BLaER1 treated with 17β-estradiol and CSF1 and Interleukin-3, amounts not matched to agents 10 nM and 100 nM (cell line): ENCODE results near the gene ATP2C2.
"Not testable (repeated sequence)": the region's sequence is repeated elsewhere in the genome, so short reads cannot be mapped to it uniquely, and the experiment has no call there.

ENCODE experiments used
- H3K27ac ChIP-seq, 11 experiments: shearing (Covaris generic); formaldehyde crosslinking; 2 replicates each; pipeline ENCODE4 v1.8.1; 2022
- H3K27me3 ChIP-seq, 11 experiments: shearing (Covaris generic); formaldehyde crosslinking; 2 replicates each; pipeline ENCODE4 v1.8.1; 2022
- H3K36me3 ChIP-seq, 11 experiments: shearing (Covaris generic); formaldehyde crosslinking; 2 replicates each; pipeline ENCODE4 v1.8.1; 2022
- H3K4me1 ChIP-seq, 10 experiments: shearing (Covaris generic); formaldehyde crosslinking; 2 replicates each; pipeline ENCODE4 v1.8.1; 2022
- H3K4me2 ChIP-seq, 11 experiments: shearing (Covaris generic); formaldehyde crosslinking; 2 replicates each; pipeline ENCODE4 v1.8.1; 2022
- H3K4me3 ChIP-seq, 10 experiments: shearing (Covaris generic); formaldehyde crosslinking; 2 replicates each; pipeline ENCODE4 v1.8.1; 2022
- H3K9ac ChIP-seq, 11 experiments: shearing (Covaris generic); formaldehyde crosslinking; 2 replicates each; pipeline ENCODE4 v1.8.1; 2022
- H3K9me3 ChIP-seq, 11 experiments: shearing (Covaris generic); formaldehyde crosslinking; replicated peaks in 1 of 11; 2 replicates each; pipeline ENCODE4 v1.8.1; 2022
- H4K20me1 ChIP-seq, 11 experiments: shearing (Covaris generic); formaldehyde crosslinking; 2 replicates each; pipeline ENCODE4 v1.8.1; 2022
- Cebpa-rat ChIP-seq, 11 experiments: shearing (Covaris generic); IDR thresholded peaks; 2 replicates each; pipeline ENCODE4 v1.8.1; 2022

Gene ATP2C2

GRCh38 chr16:84414789-84415326 is 46.5 kb downstream of the ATP2C2 start:
- H3K4me3 ChIP-seq = no peak overlapping the region
- H3K27ac ChIP-seq = no peak overlapping the region
- H3K27me3 ChIP-seq = no peaks in the 10 kb centered on the region
- H3K4me1 ChIP-seq = peaks cover 0 to 27% (median 11%) of the 10 kb centered on the region in 10 experiments; a peak in 15 of 20 replicates
- no peak overlapping the region for H3K9ac ChIP-seq
- H3K36me3 ChIP-seq = no peaks in the 10 kb centered on the region
- peak overlapping the region in 7 of 11 experiments; percentile 6 to 48 (median 36); a peak in 11 of 22 replicates for H3K4me2 ChIP-seq
- no peaks in the 10 kb centered on the region for H3K9me3 ChIP-seq
- TF ChIP-seq Cebpa-rat (IDR thresholded peaks at IDR 0.05) = no peak
- no peaks in the 10 kb centered on the region for H4K20me1 ChIP-seq

GRCh38 chr16:84416407-84417321 is 48.3 kb downstream of the ATP2C2 start:
- Histone ChIP-seq H4K20me1 (no peaks in the 10 kb centered on the region), H3K4me2 (no peak overlapping the region)
- no peak for TF ChIP-seq Cebpa-rat (IDR thresholded peaks at IDR 0.05)

GRCh38 chr16:84418056-84418849 is 49.9 kb downstream of the ATP2C2 start:
- no peak for TF ChIP-seq Cebpa-rat (IDR thresholded peaks at IDR 0.05)
- Histone ChIP-seq H3K4me2 (no peak overlapping the region), H3K9me3 (peaks cover 0 to 6% (median 3%) of the 10 kb centered on the region in 11 experiments; a peak in 13 of 22 replicates), H3K9ac (no peak overlapping the region), H3K4me3 (no peak overlapping the region), H3K36me3 (no peaks in the 10 kb centered on the region), H3K27ac (no peak overlapping the region), H3K4me1 (peaks cover 0 to 18% (median 9%) of the 10 kb centered on the region in 10 experiments; a peak in 15 of 20 replicates), H3K27me3 (no peaks in the 10 kb centered on the region), H4K20me1 (no peaks in the 10 kb centered on the region)

More at GRCh38 chr16:84416407-84417321, 48.3 kb downstream of the ATP2C2 start:
- no peaks in the 10 kb centered on the region for H3K36me3 ChIP-seq
- peaks cover 0 to 21% (median 10%) of the 10 kb centered on the region in 10 experiments; a peak in 15 of 20 replicates for H3K4me1 ChIP-seq
- no peak overlapping the region for H3K4me3 ChIP-seq
- no peak overlapping the region for H3K27ac ChIP-seq
- H3K27me3 ChIP-seq = no peaks in the 10 kb centered on the region
- H3K9me3 ChIP-seq = no peaks in the 10 kb centered on the region
- H3K9ac ChIP-seq = no peak overlapping the region

- Histone ChIP-seq H3K4me1 (peaks cover 0 to 16% (median 7%) of the 10 kb centered on the region in 10 experiments; a peak in 15 of 20 replicates), H3K9me3 (peaks cover 6 to 20% (median 13%) of the 10 kb centered on the region in 11 experiments; a peak in 16 of 22 replicates), H4K20me1 (no peaks in the 10 kb centered on the region), H3K36me3 (no peaks in the 10 kb centered on the region), H3K27me3 (no peaks in the 10 kb centered on the region), H3K4me3 (no peak overlapping the region), H3K4me2 (no peak overlapping the region), H3K9ac (no peak overlapping the region), H3K27ac (peak overlapping the region in 6 of 11 experiments; percentile 16 to 68 (median 44); a peak in 8 of 22 replicates)
- TF ChIP-seq Cebpa-rat (IDR thresholded peaks at IDR 0.05) = no peak
These were observed 51.4 kb downstream of the ATP2C2 start for GRCh38 chr16:84419730-84420129.

- H3K9me3 ChIP-seq = peaks cover 6 to 20% (median 13%) of the 10 kb centered on the region in 11 experiments; a peak in 16 of 22 replicates
- not testable (repeated sequence) for H3K4me3 ChIP-seq, H3K27me3 ChIP-seq, H3K36me3 ChIP-seq, H4K20me1 ChIP-seq
- peak overlapping the region in 3 of 11 experiments; percentile 14 to 38 (median 26); a peak in 3 of 22 replicates for H3K4me2 ChIP-seq
- H3K4me1 ChIP-seq = peaks cover 0 to 12% (median 0%) of the 10 kb centered on the region in 10 experiments; a peak in 8 of 20 replicates
- H3K9ac ChIP-seq = peak overlapping the region in 1 of 11 experiments; percentile 44; a peak in 1 of 22 replicates
- H3K27ac ChIP-seq = peak overlapping the region in 7 of 11 experiments; percentile 16 to 68 (median 35); a peak in 13 of 22 replicates
These were observed 52.2 kb downstream of the ATP2C2 start for GRCh38 chr16:84420556-84420955.

- Histone ChIP-seq H3K4me1 (peaks cover 0 to 12% (median 0%) of the 10 kb centered on the region in 10 experiments; a peak in 6 of 20 replicates), H3K27ac (peak overlapping the region in 4 of 11 experiments; percentile 16 to 68 (median 48); a peak in 6 of 22 replicates), H4K20me1 (no peaks in the 10 kb centered on the region), H3K4me2 (peak overlapping the region in 3 of 11 experiments; percentile 14 to 38 (median 26); a peak in 2 of 22 replicates), H3K9ac (0 out of 22 replicates have a peak overlapping the region, but pooled peaks of 1 of the 11 experiments have one; percentile 44), H3K36me3 (no peaks in the 10 kb centered on the region), H3K4me3 (no peak overlapping the region), H3K27me3 (no peaks in the 10 kb centered on the region), H3K9me3 (peaks cover 6 to 20% (median 13%) of the 10 kb centered on the region in 11 experiments; a peak in 16 of 22 replicates)
- no peak for TF ChIP-seq Cebpa-rat (IDR thresholded peaks at IDR 0.05)
These were observed 53.0 kb downstream of the ATP2C2 start for GRCh38 chr16:84421081-84421937.

GRCh38 chr16:84421938-84422220 is 53.5 kb downstream of the ATP2C2 start:
- Histone ChIP-seq H3K36me3 (no peaks in the 10 kb centered on the region), H3K27me3 (no peaks in the 10 kb centered on the region), H3K9ac (no peak overlapping the region), H3K27ac (no peak overlapping the region), H3K4me3 (no peak overlapping the region), H4K20me1 (no peaks in the 10 kb centered on the region), H3K4me1 (peaks cover 0 to 12% (median 0%) of the 10 kb centered on the region in 10 experiments; a peak in 6 of 20 replicates), H3K9me3 (peaks cover 6 to 20% (median 13%) of the 10 kb centered on the region in 11 experiments; a peak in 16 of 22 replicates), H3K4me2 (no peak overlapping the region)
- no peak for TF ChIP-seq Cebpa-rat (IDR thresholded peaks at IDR 0.05)

- Histone ChIP-seq H3K36me3 (no peaks in the 10 kb centered on the region), H3K4me2 (no peak overlapping the region), H3K4me3 (no peak overlapping the region), H3K9me3 (peaks cover 6 to 20% (median 13%) of the 10 kb centered on the region in 11 experiments; a peak in 16 of 22 replicates), H3K27ac (peak overlapping the region in 8 of 11 experiments; percentile 22 to 62 (median 46); a peak in 13 of 22 replicates), H4K20me1 (no peaks in the 10 kb centered on the region), H3K27me3 (no peaks in the 10 kb centered on the region), H3K4me1 (peaks cover 0 to 16% (median 0%) of the 10 kb centered on the region in 10 experiments; a peak in 6 of 20 replicates), H3K9ac (no peak overlapping the region)
- no peak for TF ChIP-seq Cebpa-rat (IDR thresholded peaks at IDR 0.05)
These were observed 55.1 kb downstream of the ATP2C2 start for GRCh38 chr16:84423416-84423837.
